Psoas muscle (tissue), 8 donors: ENCODE results near the gene NANOGP8. TPM values are rescaled to one million over a fixed set of nuclear protein-coding genes. Genes with fewer than 3 reads are reported as not detected.

Source experiments
- ATAC-seq, 4 donors: fragments of 200-7000 bp; cut with Tn5 transposase; one replicate each; pipeline ENCODE4 v1.9.1; 2020; ENCODE audit warnings: moderate library complexity in 3 of 4, mild to moderate bottlenecking in 2 of 4
- DNase-seq, 2 donors: peaks; one replicate each; pipeline ENCODE4 v3.0.0-alpha.2; 2020
- H3K27ac ChIP-seq: fragments of 200-600 bp; one replicate; pipeline ENCODE4 v1.8.0; 2022
- H3K27me3 ChIP-seq, 3 donors: fragments of 200-600 bp in 1 of 3; one replicate each; pipeline versions ENCODE4 v1.6.1 to v1.8.0; 2013 to 2022; ENCODE audit warnings: low read length in 2 of 3, mild to moderate bottlenecking in 2 of 3, moderate library complexity in 1 of 3; ENCODE audit not compliant: insufficient read depth in 3 of 3
- H3K36me3 ChIP-seq, 2 donors: fragments of 200-600 bp in 1 of 2; one replicate each; pipeline versions ENCODE4 v1.6.1 to v1.8.0; 2013 to 2022; ENCODE audit warnings: low read depth in 1 of 2, mild to moderate bottlenecking in 1 of 2, moderate library complexity in 1 of 2; ENCODE audit not compliant: insufficient read depth in 1 of 2
- H3K4me1 ChIP-seq: fragments of 200-600 bp; one replicate; pipeline ENCODE4 v1.8.0; 2022
- H3K4me3 ChIP-seq: fragments of 200-600 bp; one replicate; pipeline ENCODE4 v1.8.0; 2022; ENCODE audit warnings: mild to moderate bottlenecking
- H3K9me3 ChIP-seq: fragments of 200-600 bp; one replicate; pipeline ENCODE4 v1.8.0; 2022
- CTCF ChIP-seq: fragments of 200-600 bp; IDR thresholded peaks from one replicate; pipeline ENCODE4 v1.8.0; 2022; ENCODE audit warnings: antibody characterized with exemption
- WGBS, 3 donors: extraction: QIAGEN DNeasy Blood & Tissue Kit; methylation state at CpG; one replicate each; pipeline versions ENCODE4 v1.1.6 to v1.1.7; 2013; 5-methylcytosine and 5-hydroxymethylcytosine counted together
- intact Hi-C, 2 donors: fragments of 100-400 bp; cut with DNase I; formaldehyde crosslinking; loops; one replicate each; pipeline versions ENCODE4 v1.11.0 to v1.14.2; 2022
- polyA plus RNA-seq, 3 donors: library from polyadenylated mRNA; stranded (reverse); fragments of 200-250 nt; gene quantifications; one replicate each; pipeline ENCODE4 v1.2.3, GENCODE V29; 2013
- total RNA-seq, 4 donors: library from RNA; stranded (reverse); fragmentation: NEBNext Ultra II Directional in 2 of 4; extraction: Animal tissue kit (Norgen Biotek cat#: 25700) in 2 of 4; gene quantifications; one replicate each; pipeline versions ENCODE4 v1.2.1 to v1.2.4, GENCODE V29; 2021 to 2023
- donor health status: healthy with polysubstance abuse.
- donor health status: DM: no; HTN: no; CAD: no; lungs with moderate emphysema.
- donor health status: Bipolar disorder and iron deficiency.
- donor health status: healthy.
- donor health status: DM: yes; HTN: yes; CAD: no.
- donor health status: DM: no; HTN: no; CAD: no.
- donor health status: DM: no; HTN: no; CAD: no.
- donor health status: DM: yes; HTN: yes; CAD: no.

NANOGP8 gene
- total and polyA plus RNA-seq, 7 donors: 0.07 to 0.27 TPM; not detected in 5

GRCh38 chr15:35061825-35062737 is 23.0 kb downstream of the NANOGP8 start:
- intact Hi-C loops: no loop called here
- Histone ChIP-seq H3K4me1 (no peaks in the 10 kb centered on the region), H3K36me3 (no peaks in the 10 kb centered on the region), H3K9me3 (no peaks in the 10 kb centered on the region), H3K4me3 (no peak overlapping the region), H3K27me3 (no peaks in the 10 kb centered on the region), H3K27ac (no peak overlapping the region)
- no peak for TF ChIP-seq CTCF
- ATAC-seq (no peak), DNase-seq (no peak)
- 59 to 63% (median 60%) methylated on average over 6 of the region's 6 CpGs for WGBS, 3 donors

- 50 to 52% (median 51%) methylated on average over 13 of the region's 13 CpGs for WGBS, 3 donors
- no peak for TF ChIP-seq CTCF
- no peak overlapping the region for H3K4me3 ChIP-seq
- no peak overlapping the region for H3K27ac ChIP-seq
- H3K36me3 ChIP-seq: no peaks in the 10 kb centered on the region
- no peaks in the 10 kb centered on the region for H3K27me3 ChIP-seq
- H3K9me3 ChIP-seq: no peaks in the 10 kb centered on the region
- DNase-seq: no peak
- no peaks in the 10 kb centered on the region for H3K4me1 ChIP-seq
- ATAC-seq: no peak
- intact Hi-C loops: no loop called here
Observed at GRCh38 chr15:35061161-35061824, 23.8 kb downstream of the NANOGP8 start.

- Histone ChIP-seq H3K4me3 (no peak overlapping the region), H3K36me3 (no peaks in the 10 kb centered on the region), H3K27me3 (no peaks in the 10 kb centered on the region), H3K27ac (no peak overlapping the region), H3K4me1 (no peaks in the 10 kb centered on the region), H3K9me3 (no peaks in the 10 kb centered on the region)
- intact Hi-C loops: no loop called here
- no peak for TF ChIP-seq CTCF
- no peak for DNase-seq
- ATAC-seq: no peak
- whole genome bisulfite sequencing, 3 donors: 58 to 84% (median 84%) methylated on average over 4 of the region's 4 CpGs
Observed at GRCh38 chr15:35060591-35060990, 24.5 kb downstream of the NANOGP8 start.

- DNase-seq (no peak), ATAC-seq (no peak)
- Histone ChIP-seq H3K27ac (no peak overlapping the region), H3K27me3 (no peaks in the 10 kb centered on the region), H3K36me3 (no peaks in the 10 kb centered on the region), H3K9me3 (no peaks in the 10 kb centered on the region), H3K4me1 (no peaks in the 10 kb centered on the region), H3K4me3 (no peak overlapping the region)
- intact Hi-C loops: no loop called here
- WGBS, 3 donors: 52 to 57% (median 55%) methylated on average over 5 of the region's 5 CpGs
- no peak for TF ChIP-seq CTCF
Observed at GRCh38 chr15:35058534-35059054, 26.5 kb downstream of the NANOGP8 start.
